OCI-LY7 (cell line): ENCODE data around the gene RAB31. TPM values are rescaled to one million over a fixed set of nuclear protein-coding genes. Genes with fewer than 3 reads are reported as not detected.

Source experiments
- BruUV-seq: library from RNA; stranded (reverse); fragments of 400-500 nt; replicated peaks from 2 replicates; lab custom pipeline; 2021; lab: Mats Ljungman, UMichigan
- CTCF ChIA-PET: fragments of 300-600 bp; sonication (Branson Sonifier 250); formaldehyde crosslinking; loops from one replicate; lab custom pipeline; 2022; ENCODE audit warnings: antibody characterized with exemption; ENCODE audit not compliant: unreplicated experiment; lab: Charles Lee
- POLR2A ChIA-PET: fragments of 300-600 bp; sonication (Branson Sonifier 250); formaldehyde crosslinking; loops from one replicate; lab custom pipeline; 2022; ENCODE audit warnings: antibody characterized with exemption; lab: Charles Lee
- DNase-seq: peaks from one replicate; pipeline ENCODE4 v3.0.0-alpha.2; 2015; ENCODE audit warnings: low spot score
- H2AFZ ChIP-seq: fragments of 200-600 bp; sonication (generic), shearing (Covaris generic); 2 replicates; pipeline ENCODE4 v1.6.1; 2014; ENCODE audit warnings: mild to moderate bottlenecking, antibody characterized with exemption, low read length, moderate library complexity
- H3K27ac ChIP-seq: fragments of 200-600 bp; sonication (generic); 2 replicates; pipeline ENCODE4 v1.5.1; 2014; ENCODE audit warnings: mixed run types, low read depth, mild to moderate bottlenecking, moderate library complexity, low read length, inconsistent platforms; ENCODE audit not compliant: poor library complexity, severe bottlenecking
- H3K36me3 ChIP-seq: fragments of 200-600 bp; sonication (generic); 2 replicates; pipeline ENCODE4 v1.6.1; 2014; ENCODE audit warnings: mild to moderate bottlenecking, antibody characterized with exemption, low read length, moderate library complexity, mixed read lengths; ENCODE audit not compliant: insufficient read depth
- H3K4me1 ChIP-seq: fragments of 200-600 bp; sonication (generic); 2 replicates; pipeline ENCODE4 v1.5.1; 2014; ENCODE audit warnings: mild to moderate bottlenecking, low read length; ENCODE audit not compliant: insufficient read depth, poor library complexity, severe bottlenecking
- H3K4me2 ChIP-seq: fragments of 200-600 bp; sonication (generic); 2 replicates; pipeline ENCODE4 v1.6.1; 2014; ENCODE audit warnings: mild to moderate bottlenecking, low read length
- H3K4me3 ChIP-seq: fragments of 200-600 bp; sonication (generic); 2 replicates; pipeline ENCODE4 v1.5.1; 2014; ENCODE audit warnings: mild to moderate bottlenecking, low read depth, low read length; ENCODE audit not compliant: poor library complexity, severe bottlenecking
- H3K79me2 ChIP-seq: fragments of 200-600 bp; sonication (generic); 2 replicates; pipeline ENCODE4 v1.6.1; 2016; ENCODE audit warnings: low read depth, mild to moderate bottlenecking, low read length, moderate library complexity, mixed read lengths; ENCODE audit not compliant: insufficient read depth
- H3K9me2 ChIP-seq: fragments of 200-600 bp; sonication (generic); 2 replicates; pipeline ENCODE4 v1.6.1; 2016; ENCODE audit warnings: mild to moderate bottlenecking, low read length, mixed read lengths; ENCODE audit not compliant: insufficient read depth
- H3K9me3 ChIP-seq: fragments of 200-600 bp; sonication (generic); 2 replicates; pipeline ENCODE4 v1.6.1; 2014; ENCODE audit warnings: mild to moderate bottlenecking, mixed run types, low read length, mixed read lengths
- H4K20me1 ChIP-seq: fragments of 200-600 bp; sonication (generic); 2 replicates; pipeline ENCODE4 v1.6.1; 2014; ENCODE audit warnings: mild to moderate bottlenecking, antibody characterized with exemption, low read length, moderate library complexity, mixed read lengths; ENCODE audit not compliant: insufficient read depth
- EZH2phosphoT487 ChIP-seq: fragments of 200-600 bp; sonication (generic); IDR thresholded peaks from 2 replicates; pipeline ENCODE4 v1.6.1; 2018; ENCODE audit warnings: low read depth, borderline replicate concordance, mild to moderate bottlenecking, mixed run types, antibody characterized with exemption, low read length, moderate library complexity, mixed read lengths
- intact Hi-C: fragments of 100-400 bp; cut with micrococcal nuclease; formaldehyde crosslinking; loops from one replicate; pipeline ENCODE4 v1.10.0; 2022; ENCODE audit not compliant: unreplicated experiment
- total RNA-seq, 2 experiments: library from RNA; depleted of rRNA in 1 of 2; stranded (reverse); fragments of >200 nt in 1 of 2; shearing (Covaris generic) in 1 of 2; gene quantifications; 2 replicates each; pipeline ENCODE4 v1.2.3, GENCODE V29; 2014 to 2022
- TF ChIP-seq, protein P1 (sequence below): fragments of 200-600 bp; sonication (generic); conservative IDR thresholded peaks from 2 replicates; pipeline ENCODE4 v1.5.1; 2014; ENCODE audit warnings: mild to moderate bottlenecking, antibody characterized with exemption, low read length, moderate library complexity, mixed read lengths

RAB31 gene
- total RNA-seq, 2 experiments from 2014 or later, result not detected

DNA sequence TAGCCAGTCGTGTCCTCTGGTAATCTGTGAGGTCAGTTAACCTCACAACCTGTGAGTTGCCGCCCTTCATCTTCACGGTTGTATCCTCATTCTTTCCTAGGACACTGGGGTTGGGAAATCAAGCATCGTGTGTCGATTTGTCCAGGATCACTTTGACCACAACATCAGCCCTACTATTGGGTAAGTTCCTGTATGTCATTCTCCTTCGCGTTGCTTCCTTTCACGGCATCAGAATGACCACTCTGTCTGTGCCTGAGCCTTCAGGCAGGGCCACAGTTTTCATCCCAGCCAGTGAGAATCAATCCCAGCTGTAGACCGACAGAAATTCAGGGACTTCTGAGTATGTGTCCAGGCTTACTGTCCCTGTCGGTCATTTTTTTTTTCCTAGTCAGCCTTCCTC is 67.1 kb downstream of the RAB31 start:
- Histone ChIP-seq H3K9me2 (no peaks in the 10 kb centered on the region), H3K4me1 (no peaks in the 10 kb centered on the region), H3K27ac (no peak overlapping the region), H3K9me3 (no peaks in the 10 kb centered on the region), H2AFZ (no peak overlapping the region), H3K4me2 (no peak overlapping the region), H3K79me2 (no peaks in the 10 kb centered on the region), H3K4me3 (no peak overlapping the region), H4K20me1 (no peaks in the 10 kb centered on the region), H3K36me3 (no peaks in the 10 kb centered on the region)
- no TSS peak for BruUV-seq
- DNase-seq, result no peak
- CTCF ChIA-PET, result no interaction called here
- intact Hi-C loops, result no loop called here
- POLR2A ChIA-PET, result no interaction called here
- TF ChIP-seq EZH2phosphoT487, result no peak
- TF ChIP-seq, protein P1, sequence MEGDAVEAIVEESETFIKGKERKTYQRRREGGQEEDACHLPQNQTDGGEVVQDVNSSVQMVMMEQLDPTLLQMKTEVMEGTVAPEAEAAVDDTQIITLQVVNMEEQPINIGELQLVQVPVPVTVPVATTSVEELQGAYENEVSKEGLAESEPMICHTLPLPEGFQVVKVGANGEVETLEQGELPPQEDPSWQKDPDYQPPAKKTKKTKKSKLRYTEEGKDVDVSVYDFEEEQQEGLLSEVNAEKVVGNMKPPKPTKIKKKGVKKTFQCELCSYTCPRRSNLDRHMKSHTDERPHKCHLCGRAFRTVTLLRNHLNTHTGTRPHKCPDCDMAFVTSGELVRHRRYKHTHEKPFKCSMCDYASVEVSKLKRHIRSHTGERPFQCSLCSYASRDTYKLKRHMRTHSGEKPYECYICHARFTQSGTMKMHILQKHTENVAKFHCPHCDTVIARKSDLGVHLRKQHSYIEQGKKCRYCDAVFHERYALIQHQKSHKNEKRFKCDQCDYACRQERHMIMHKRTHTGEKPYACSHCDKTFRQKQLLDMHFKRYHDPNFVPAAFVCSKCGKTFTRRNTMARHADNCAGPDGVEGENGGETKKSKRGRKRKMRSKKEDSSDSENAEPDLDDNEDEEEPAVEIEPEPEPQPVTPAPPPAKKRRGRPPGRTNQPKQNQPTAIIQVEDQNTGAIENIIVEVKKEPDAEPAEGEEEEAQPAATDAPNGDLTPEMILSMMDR, result no peak

DNA sequence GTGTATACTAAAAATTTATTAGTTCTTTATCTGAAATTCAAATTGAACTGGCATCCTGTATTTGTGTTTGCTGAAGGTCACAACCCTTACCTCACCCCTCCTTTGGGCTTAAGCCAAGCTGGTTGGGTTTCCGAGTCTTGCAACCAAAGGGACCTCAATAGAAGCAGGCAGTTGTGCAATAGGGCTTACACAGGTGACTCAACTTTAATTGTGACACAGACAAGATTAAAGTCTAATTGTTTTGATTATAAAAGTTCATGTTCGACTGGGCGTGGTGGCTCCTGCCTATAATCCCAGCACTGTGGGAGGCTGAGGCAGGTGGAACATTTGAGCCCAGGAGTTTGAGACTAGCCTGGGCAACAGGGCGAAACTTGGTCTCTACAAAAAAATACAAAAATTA is 71.5 kb downstream of the RAB31 start:
- H4K20me1 ChIP-seq, result no peaks in the 10 kb centered on the region
- DNase-seq, result no peak
- BruUV-seq, result no TSS peak
- no peaks in the 10 kb centered on the region for H3K4me1 ChIP-seq
- POLR2A ChIA-PET, result no interaction called here
- intact Hi-C loops, result no loop called here
- CTCF ChIA-PET, result no interaction called here
- no peaks in the 10 kb centered on the region for H3K36me3 ChIP-seq
- no peak overlapping the region for H2AFZ ChIP-seq
- no peak overlapping the region for H3K27ac ChIP-seq
- no peaks in the 10 kb centered on the region for H3K79me2 ChIP-seq
- H3K4me3 ChIP-seq, result no peak overlapping the region
- H3K9me2 ChIP-seq, result no peaks in the 10 kb centered on the region
- no peaks in the 10 kb centered on the region for H3K9me3 ChIP-seq
- TF ChIP-seq EZH2phosphoT487, result no peak
- TF ChIP-seq, protein P1, result no peak
- no peak overlapping the region for H3K4me2 ChIP-seq

DNA sequence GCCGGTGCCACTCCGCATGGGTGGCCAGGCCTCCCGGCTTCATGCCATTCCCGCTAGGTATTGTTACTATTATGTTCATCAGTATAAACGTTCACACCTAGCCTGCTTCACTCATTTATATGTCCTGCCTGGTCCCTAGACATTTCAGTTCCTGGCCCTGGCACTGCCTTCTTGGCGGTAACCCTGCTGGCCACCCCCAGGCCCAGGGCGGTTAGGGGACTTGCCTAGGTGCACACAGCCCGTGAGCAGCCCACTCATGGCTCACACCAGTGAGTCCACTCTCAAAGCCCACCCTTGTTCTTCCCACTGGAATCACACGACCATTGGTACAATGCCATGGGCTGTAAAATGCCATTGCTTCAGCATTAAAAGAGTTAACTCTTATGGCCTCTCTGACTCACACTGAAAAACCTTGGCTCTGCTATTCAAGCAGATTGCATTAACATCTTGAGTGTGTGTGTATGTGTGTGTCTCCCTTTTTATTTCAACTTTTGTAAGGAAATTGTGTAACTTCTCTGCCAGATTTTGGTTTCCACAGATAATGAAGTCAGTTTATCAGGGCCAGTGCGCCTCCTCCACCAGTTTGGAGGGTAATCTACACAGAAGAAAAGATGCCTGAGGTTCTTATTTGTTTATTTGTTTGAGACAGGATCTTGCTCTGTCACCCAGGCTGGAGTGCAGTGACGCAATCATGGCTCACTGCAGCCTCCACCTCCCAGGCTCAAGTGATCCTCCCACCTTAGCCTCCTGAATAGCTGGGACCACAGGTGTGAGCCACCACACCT is 74.2 kb downstream of the RAB31 start:
- Histone ChIP-seq H3K4me1 (no peaks in the 10 kb centered on the region), H3K4me3 (no peak overlapping the region), H3K4me2 (no peak overlapping the region), H4K20me1 (no peaks in the 10 kb centered on the region), H3K9me3 (no peaks in the 10 kb centered on the region), H3K79me2 (no peaks in the 10 kb centered on the region), H3K36me3 (no peaks in the 10 kb centered on the region), H3K9me2 (no peaks in the 10 kb centered on the region), H2AFZ (no peak overlapping the region), H3K27ac (no peak overlapping the region)
- no TSS peak for BruUV-seq
- intact Hi-C loops, result no loop called here
- ChIA-PET POLR2A (no interaction called here), CTCF (no interaction called here)
- DNase-seq, result no peak
- TF ChIP-seq, protein P1, result no peak
- no peak for TF ChIP-seq EZH2phosphoT487
